ENCODE results near the gene SRSF12. TPM values are rescaled to one million over a fixed set of nuclear protein-coding genes. Genes with fewer than 3 reads are reported as not detected.

The SRSF12 gene
- total RNA-seq, result 45.0 TPM

DNA sequence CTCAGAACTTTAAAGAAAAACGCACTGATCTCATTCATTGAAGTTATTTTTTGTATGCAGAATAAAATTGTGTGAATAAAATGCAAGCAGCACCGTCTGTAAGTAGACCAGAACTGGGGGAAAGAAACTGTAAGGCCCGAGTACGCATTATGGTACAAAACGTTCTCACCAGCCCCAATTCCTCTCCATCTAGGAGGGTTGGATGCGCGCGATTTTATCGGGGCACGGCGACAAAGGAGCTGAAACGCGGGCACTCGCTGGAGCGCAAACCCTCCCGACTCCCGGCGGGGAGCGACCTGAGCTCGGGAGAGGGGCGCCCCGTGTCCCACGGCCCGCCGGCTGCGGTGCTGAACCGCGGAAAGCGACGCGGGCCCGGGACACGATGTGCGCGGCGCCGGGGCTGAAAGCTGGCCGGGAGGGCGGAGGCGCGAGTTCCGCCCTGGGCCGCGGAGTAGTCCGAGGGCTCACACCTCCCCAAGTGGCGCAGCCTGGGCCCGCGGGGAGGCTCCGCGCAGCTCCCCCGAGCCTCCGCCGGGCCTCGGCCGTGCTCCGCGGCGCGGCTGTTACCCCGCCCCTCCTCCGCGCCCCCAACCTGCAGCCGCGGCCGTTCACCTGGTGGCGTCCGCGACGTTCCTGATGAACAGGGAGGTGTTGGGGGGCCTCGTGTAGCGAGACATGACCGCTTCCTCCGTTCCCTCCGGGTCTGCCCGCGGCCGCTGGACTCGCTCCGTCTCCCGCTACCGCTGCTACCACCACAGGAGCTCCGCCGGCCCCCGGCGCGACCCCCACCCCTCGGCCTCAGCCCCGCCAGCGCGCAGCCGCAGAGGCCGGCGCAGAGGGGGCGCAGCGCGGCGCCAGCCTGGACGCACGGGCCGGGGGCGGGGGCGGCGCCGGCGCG is at the start of gene SRSF12:
Gene SRSF12 (minus strand): TSS at position 861 of the 898 bp plus-strand sequence. CDS start 184 bp downstream, at position 677.

GRCh38 chr6:89145956-89146717 is 28.3 kb upstream of the SRSF12 start, which contains the start of gene PM20D2:
TSS of gene PM20D2 (plus strand) at chr6:89146055. CDS start at chr6:89146145, 90 bp downstream.

DNA sequence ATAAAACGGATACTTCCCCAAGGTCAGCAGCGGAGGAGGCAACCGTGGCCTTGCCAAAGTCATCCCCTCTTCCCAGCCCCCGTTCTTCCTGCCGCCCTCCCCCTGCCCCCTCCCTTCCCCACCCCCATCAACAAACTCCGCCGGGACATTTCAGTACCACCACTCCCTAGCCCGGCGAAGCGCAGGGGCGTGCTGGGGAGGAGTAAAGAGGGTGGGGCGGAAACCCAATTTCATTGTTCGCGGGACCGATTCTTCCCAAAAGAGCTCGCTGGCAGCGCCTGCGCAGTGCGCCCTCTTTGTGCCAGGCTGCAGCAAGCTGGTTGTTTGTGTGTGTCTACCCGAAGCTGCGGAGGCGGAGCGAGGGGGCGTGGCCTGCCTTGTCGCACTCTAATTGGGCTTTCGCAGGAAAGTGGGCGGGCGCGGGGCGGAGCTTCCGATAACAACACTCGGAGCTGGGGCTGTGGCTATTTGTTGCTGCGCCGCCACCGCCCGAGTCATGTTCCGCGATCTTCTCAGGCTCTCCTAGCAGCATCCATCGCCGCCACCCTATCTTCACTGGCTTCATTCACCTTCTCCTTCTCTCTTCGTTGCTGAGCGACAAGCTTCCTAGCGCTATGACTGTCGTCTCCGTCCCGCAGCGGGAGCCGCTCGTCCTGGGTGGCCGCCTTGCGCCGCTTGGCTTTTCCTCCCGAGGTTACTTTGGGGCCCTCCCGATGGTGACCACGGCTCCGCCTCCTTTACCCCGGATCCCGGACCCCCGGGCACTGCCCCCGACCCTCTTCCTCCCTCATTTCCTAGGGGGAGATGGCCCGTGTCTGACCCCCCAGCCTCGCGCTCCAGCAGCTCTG is 37.4 kb downstream of the SRSF12 start, which contains the start of gene PNRC1:
Gene PNRC1 (plus strand): TSS at position 471 of the 848 bp plus-strand sequence. CDS start 144 bp downstream, at position 615.

Small RNA genes lying within 50 kb of the gene (small RNA-seq; reads per million reads assigned to genes)
- not detected for gene RN7SL336P
- gene RNU2-61P, result 0.41 reads per million, percentile 42 among the genes with 10 or more reads in this experiment

Other genes starting within 250 kb of the SRSF12 start
- gene RNGTT, start 154.5 kb downstream of the SRSF12 start, total RNA-seq, result 69.2 TPM
- gene PNRC1, start 37.3 kb downstream of the SRSF12 start, total RNA-seq, result 81.0 TPM
- 22.1 TPM for gene PM20D2, start 28.0 kb upstream of the SRSF12 start, total RNA-seq
- gene GABRR1, start 99.3 kb upstream of the SRSF12 start, total RNA-seq, result 0.46 TPM
- not detected for gene GABRR2, start 197.2 kb upstream of the SRSF12 start, total RNA-seq
- gene UBE2J1, start 234.7 kb upstream of the SRSF12 start, total RNA-seq, result 57.2 TPM